Ascending aorta (tissue), 2 donors: Measurements from ENCODE around the gene UBR1. TPM values are rescaled to one million over a fixed set of nuclear protein-coding genes. Genes with fewer than 3 reads are reported as not detected.

ENCODE experiments used
- DNase-seq, 2 donors: peaks; one replicate each; pipeline ENCODE4 v3.0.0-alpha.2; 2019; ENCODE audit warnings: low spot score in 2 of 2
- H3K27ac ChIP-seq, 2 donors: fragments of 200-600 bp; sonication (generic); one replicate each; pipeline ENCODE4 v1.5.1; 2016 to 2017; ENCODE audit warnings: mild to moderate bottlenecking in 1 of 2
- H3K27me3 ChIP-seq: fragments of 200-600 bp; sonication (generic); one replicate; pipeline ENCODE4 v1.5.1; 2017
- H3K36me3 ChIP-seq, 2 donors: fragments of 200-600 bp; sonication (generic); one replicate each; pipeline ENCODE4 v1.5.1; 2016
- H3K4me1 ChIP-seq, 2 donors: fragments of 200-600 bp; sonication (generic); one replicate each; pipeline ENCODE4 v1.5.1; 2016 to 2017; ENCODE audit warnings: mild to moderate bottlenecking in 1 of 2
- H3K4me3 ChIP-seq, 2 donors: fragments of 200-600 bp; sonication (generic); one replicate each; pipeline ENCODE4 v1.5.1; 2016 to 2017; ENCODE audit warnings: mild to moderate bottlenecking in 1 of 2
- H3K9me3 ChIP-seq, 2 donors: fragments of 200-600 bp; sonication (generic); one replicate each; pipeline ENCODE4 v1.5.1; 2016
- intact Hi-C: fragments of 100-400 bp; cut with DNase I; formaldehyde crosslinking; loops from one replicate; pipeline ENCODE4 v1.15.1; 2023
- total RNA-seq: library from RNA; depleted of rRNA; stranded (reverse); fragments of >200 nt; gene quantifications from one replicate; pipeline ENCODE4 v1.1.0, GENCODE V29; 2016
- TF ChIP-seq, protein P1 (sequence below), 3 experiments: fragments of 200-600 bp in 2 of 3; fragments of 450-650 bp in 1 of 3; sonication (generic) in 2 of 3; IDR thresholded peaks; one replicate each; pipeline ENCODE4 v1.5.1; 2016 to 2019; ENCODE audit warnings: antibody characterized with exemption in 3 of 3, mild to moderate bottlenecking in 1 of 3, moderate library complexity in 1 of 3

Gene UBR1
- total RNA-seq, 1 donor from 2014 or later: 8.2 TPM

DNA sequence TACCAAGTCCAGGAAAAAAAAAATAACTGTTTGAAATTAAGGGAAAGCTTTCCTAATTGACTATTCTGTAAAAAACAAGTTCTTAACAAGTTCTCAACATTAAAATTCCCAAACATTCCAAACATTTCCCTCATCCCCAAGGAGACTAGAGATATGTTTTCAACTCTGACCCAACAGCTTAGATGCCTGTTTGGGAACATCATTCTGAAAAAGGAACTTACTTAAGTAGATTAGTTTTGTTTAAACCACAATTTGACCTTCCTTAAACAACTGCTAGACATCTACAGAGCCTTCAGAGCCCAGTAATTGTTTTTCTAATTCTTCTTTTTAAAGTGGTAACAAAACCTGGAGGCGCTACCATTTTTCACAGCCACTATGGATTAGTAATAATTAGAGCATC, 12.8 kb downstream of the UBR1 start:
- intact Hi-C loops: no loop called here
- no peak overlapping the region for H3K27ac ChIP-seq
- no peaks in the 10 kb centered on the region for H3K27me3 ChIP-seq
- H3K4me1 ChIP-seq: no peaks in the 10 kb centered on the region
- no peak for DNase-seq
- H3K9me3 ChIP-seq: no peaks in the 10 kb centered on the region
- peaks cover 0 to 6% of the 10 kb centered on the region in 2 donors for H3K36me3 ChIP-seq
- no peak overlapping the region for H3K4me3 ChIP-seq
- TF ChIP-seq, protein P1, sequence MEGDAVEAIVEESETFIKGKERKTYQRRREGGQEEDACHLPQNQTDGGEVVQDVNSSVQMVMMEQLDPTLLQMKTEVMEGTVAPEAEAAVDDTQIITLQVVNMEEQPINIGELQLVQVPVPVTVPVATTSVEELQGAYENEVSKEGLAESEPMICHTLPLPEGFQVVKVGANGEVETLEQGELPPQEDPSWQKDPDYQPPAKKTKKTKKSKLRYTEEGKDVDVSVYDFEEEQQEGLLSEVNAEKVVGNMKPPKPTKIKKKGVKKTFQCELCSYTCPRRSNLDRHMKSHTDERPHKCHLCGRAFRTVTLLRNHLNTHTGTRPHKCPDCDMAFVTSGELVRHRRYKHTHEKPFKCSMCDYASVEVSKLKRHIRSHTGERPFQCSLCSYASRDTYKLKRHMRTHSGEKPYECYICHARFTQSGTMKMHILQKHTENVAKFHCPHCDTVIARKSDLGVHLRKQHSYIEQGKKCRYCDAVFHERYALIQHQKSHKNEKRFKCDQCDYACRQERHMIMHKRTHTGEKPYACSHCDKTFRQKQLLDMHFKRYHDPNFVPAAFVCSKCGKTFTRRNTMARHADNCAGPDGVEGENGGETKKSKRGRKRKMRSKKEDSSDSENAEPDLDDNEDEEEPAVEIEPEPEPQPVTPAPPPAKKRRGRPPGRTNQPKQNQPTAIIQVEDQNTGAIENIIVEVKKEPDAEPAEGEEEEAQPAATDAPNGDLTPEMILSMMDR (IDR thresholded peaks at IDR 0.05): no peak

DNA sequence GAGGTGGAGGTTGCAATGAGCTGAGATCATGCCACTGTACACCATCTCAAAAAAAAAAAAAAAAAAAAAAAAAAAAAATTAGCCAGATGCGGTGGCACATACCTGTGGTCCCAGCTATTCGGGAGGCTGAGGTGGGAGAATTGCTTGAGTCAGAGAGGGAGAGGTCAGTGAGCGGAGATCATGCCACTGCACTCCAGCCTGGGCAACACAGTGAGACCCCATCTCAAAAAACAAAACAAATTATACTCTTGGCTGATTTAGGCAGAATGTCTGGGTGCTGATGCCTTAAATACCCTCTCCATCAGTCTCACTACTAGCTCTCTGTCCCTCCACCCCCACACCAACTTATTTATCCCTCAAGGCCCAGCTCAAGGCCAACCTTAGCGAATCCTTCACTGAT, 14.0 kb downstream of the UBR1 start:
- intact Hi-C loops: no loop called here
- no peak overlapping the region for H3K27ac ChIP-seq
- H3K36me3 ChIP-seq: peaks cover 0 to 6% of the 10 kb centered on the region in 2 donors
- H3K4me3 ChIP-seq: no peak overlapping the region
- no peaks in the 10 kb centered on the region for H3K27me3 ChIP-seq
- H3K9me3 ChIP-seq: no peaks in the 10 kb centered on the region
- DNase-seq: no peak
- TF ChIP-seq, protein P1 (IDR thresholded peaks at IDR 0.05): no peak
- peaks cover 0 to 2% of the 10 kb centered on the region in 2 donors for H3K4me1 ChIP-seq

DNA sequence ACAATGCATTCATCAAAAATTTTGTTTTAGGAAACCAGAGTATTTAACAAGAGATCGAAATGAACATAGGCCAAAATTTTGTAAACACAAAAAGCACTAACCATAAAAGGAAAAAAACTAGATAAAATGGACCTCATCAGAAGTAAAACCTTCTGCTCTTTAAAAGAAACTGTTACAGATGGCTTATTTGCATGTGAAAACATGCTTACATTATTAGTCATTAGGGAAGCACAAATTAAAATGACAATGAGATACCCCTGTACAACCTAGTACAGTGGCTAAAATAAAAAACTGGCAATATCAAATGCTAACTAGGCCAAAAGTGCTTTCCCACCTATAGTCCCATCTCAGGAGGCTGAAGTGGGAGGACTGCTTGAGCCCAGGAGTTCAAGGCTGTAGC, 19.3 kb downstream of the UBR1 start:
- H3K4me3 ChIP-seq: no peak overlapping the region
- peaks cover 3 to 12% of the 10 kb centered on the region in 2 donors for H3K4me1 ChIP-seq
- intact Hi-C loops: no loop called here
- H3K27ac ChIP-seq: peak overlapping the region in 1 of 2 donors; percentile 22
- no peaks in the 10 kb centered on the region for H3K27me3 ChIP-seq
- no peak for DNase-seq
- peaks cover 3 to 36% of the 10 kb centered on the region in 2 donors for H3K36me3 ChIP-seq
- H3K9me3 ChIP-seq: no peaks in the 10 kb centered on the region
- TF ChIP-seq, protein P1 (IDR thresholded peaks at IDR 0.05): no peak

DNA sequence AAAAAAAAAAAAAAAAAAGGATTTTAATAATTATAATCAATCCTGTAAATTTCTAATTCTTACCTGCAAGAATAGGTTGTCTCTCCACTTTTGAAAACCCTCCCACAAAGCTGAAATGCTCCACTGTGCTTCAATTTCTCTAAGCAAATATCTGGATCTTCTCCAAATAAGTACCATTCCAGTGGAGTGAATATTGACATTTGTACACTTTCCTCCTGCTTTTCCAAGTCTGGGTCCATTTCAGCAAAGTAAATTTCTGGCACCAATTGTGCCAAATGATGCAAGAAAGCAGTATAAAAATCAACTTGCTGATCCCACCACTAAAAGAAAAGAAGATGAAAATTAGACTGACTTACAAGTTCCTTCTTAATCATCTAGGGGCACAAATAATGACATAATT, 19.9 kb downstream of the UBR1 start:
- intact Hi-C loops: no loop called here
- TF ChIP-seq, protein P1 (IDR thresholded peaks at IDR 0.05): no peak
- Histone ChIP-seq H3K4me1 (peaks cover 3 to 12% of the 10 kb centered on the region in 2 donors), H3K27me3 (no peaks in the 10 kb centered on the region), H3K9me3 (no peaks in the 10 kb centered on the region), H3K36me3 (peaks cover 7 to 36% of the 10 kb centered on the region in 2 donors), H3K4me3 (no peak overlapping the region), H3K27ac (peak overlapping the region in 1 of 2 donors; percentile 22)
- DNase-seq: no peak

DNA sequence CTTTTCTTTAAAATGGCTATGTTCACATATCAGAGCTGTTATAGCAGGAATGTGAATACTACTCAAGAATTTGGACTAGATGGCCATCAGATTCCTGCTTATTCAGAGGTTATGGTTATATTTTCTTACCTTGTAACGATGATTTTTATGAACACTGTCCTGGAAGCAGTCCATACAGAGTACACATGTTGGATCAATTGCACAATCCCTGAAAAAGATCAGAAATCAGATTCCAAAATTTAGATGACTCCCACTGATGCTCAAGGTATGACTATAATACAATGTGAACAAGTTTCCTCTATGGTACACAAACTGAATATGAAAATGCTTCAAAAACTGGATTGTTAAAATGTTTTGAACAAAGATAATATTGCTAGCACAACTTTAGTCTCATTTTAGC, 23.3 kb downstream of the UBR1 start:
- DNase-seq: no peak
- intact Hi-C loops: no loop called here
- H3K9me3 ChIP-seq: no peaks in the 10 kb centered on the region
- no peak overlapping the region for H3K4me3 ChIP-seq
- peaks cover 17 to 42% of the 10 kb centered on the region in 2 donors for H3K36me3 ChIP-seq
- H3K4me1 ChIP-seq: peaks cover 3 to 12% of the 10 kb centered on the region in 2 donors
- H3K27ac ChIP-seq: no peak overlapping the region
- H3K27me3 ChIP-seq: no peaks in the 10 kb centered on the region
- TF ChIP-seq, protein P1 (IDR thresholded peaks at IDR 0.05): no peak

DNA sequence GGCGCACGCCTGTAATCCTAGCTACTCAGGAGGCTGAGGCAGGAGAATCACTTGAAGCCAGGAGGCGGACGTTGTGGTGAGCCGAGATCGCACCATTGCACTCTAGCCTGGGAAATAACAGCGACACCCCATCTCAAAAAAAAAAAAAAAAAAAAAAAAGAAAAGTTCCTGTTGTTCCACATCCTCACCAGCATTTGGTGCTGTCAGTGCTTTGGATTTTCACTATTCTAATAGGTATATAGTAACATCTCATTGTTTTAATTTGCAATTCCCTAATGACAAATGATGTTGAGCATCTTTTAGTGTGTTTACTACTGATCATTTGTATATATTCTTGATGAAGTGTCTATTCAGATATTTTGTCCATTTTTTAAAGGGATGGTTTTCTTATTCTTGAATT, 24.6 kb downstream of the UBR1 start:
- H3K4me3 ChIP-seq: no peak overlapping the region
- H3K4me1 ChIP-seq: peaks cover 3 to 4% of the 10 kb centered on the region in 2 donors
- no peaks in the 10 kb centered on the region for H3K27me3 ChIP-seq
- TF ChIP-seq, protein P1 (IDR thresholded peaks at IDR 0.05): no peak
- H3K27ac ChIP-seq: no peak overlapping the region
- peaks cover 17 to 42% of the 10 kb centered on the region in 2 donors for H3K36me3 ChIP-seq
- intact Hi-C loops: no loop called here
- DNase-seq: no peak
- H3K9me3 ChIP-seq: no peaks in the 10 kb centered on the region
